ENCODE measurements around the gene CALML3.

The CALML3 gene

DNA sequence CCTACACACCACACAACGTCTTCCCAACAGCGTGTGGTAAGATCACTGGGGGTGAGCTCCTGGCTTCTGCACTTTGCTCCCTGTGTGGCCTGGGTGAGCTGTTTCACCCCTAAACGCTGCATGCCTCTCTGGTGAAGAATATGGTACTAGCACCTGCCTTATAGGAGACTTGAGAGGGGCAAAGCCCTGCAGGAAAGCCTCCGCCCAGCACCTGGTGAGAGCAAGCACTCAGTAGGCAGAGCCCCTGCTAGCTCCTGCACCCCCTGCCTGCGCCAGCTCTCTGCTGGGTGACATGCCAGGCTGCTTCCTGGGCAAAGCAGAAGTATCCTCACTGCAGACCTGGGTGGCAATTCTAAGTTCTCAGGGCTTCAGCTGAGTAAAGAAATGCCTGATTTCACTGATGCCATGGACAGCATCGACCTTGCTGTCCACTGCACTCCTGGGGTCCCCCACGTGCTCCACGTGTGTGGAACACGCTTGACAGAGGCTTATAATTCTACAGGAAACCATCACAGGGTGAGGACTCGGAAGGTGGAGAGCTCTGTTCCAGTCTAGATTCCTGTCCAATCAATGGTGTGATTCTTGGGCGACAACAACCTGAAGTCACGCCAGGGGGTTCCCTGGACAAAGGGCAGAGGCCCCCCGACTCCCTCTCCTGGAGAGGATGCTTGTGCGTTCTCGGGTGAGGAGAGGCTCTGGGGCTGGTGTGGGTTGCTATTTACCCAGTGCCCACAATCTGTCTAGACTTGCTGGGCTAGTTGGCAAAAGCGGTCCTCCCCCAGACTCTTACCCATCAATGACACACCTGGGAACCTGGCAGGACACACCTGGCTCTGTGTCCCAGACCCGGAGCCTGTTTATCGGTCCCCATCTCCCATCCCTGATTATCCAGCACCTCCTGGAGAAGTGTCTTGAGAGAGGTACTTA is 20.4 kb upstream of the CALML3 start:
- intact Hi-C loops (cut with DNase I) = no loop called here
- DNase-seq = peak in 2 of 10 donors; percentile 46 to 68

DNA sequence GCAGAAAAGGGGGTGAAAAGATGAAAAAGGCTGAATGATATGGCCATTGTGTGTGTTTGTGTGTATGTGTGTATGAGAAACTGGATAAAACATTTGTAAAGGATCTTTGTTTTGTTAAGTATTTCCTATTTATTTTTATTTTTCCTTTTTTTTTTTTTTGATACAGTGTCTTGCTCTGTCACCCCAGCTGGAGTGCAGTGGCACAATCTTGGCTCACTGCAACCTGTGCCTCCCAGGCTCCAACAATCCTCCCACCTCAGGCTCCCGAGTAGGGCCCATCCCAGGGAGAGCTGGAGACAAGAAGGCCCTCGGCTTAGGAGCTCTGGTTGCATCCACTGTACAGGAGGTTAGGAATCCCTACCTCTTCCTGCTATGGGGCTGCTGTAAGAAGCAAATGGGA is 18.5 kb upstream of the CALML3 start:
- intact Hi-C loops (cut with DNase I) = no loop called here
- DNase-seq = peak in 2 of 10 donors; percentile 25 to 71

DNA sequence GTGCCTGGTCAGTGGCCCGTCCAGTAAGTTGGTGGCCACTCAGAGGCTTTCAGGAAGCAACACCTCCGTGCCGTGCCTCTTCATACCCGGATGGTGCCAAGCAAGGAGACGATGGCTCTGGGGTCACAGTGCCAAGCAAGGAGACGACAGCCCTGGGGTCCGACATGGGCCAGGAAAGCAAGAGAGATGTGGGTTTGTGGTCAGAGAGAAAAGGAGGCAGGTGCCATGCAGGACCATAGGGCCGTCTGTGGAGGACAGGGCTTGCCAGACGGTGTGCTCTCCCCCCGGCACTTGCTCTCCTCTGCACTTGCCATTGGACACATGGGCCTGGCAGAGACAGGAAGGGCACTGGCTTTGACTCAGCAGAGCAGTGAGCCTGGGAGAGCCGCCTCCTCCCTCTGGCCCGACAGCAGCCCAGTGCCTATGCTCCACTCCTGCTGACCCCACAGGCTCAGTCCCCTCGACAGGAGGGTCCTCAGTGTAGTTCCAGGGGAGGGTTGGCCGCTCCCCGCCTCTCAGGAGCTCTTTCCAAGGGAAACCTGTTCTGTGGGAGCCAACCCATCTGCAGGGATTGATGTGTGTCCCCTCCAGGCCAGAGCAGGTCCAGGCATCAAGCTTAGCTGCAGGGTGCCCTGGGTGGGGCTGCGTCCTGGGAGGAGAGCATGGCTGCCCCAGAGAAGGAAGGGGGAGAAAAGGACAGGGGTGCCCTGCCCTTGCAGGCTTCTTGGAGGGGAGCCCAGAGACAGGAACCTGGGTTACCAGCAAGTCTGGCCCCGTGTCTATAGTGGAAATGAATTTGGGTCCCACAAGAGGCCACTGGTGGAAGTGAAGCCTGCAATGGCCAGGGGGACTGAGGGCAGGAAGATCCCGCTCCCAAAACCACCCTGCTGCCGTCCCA is 17.8 kb upstream of the CALML3 start:
- intact Hi-C loops (cut with DNase I) = no loop called here
- peak in 2 of 10 donors; percentile 61 to 77 for DNase-seq

DNA sequence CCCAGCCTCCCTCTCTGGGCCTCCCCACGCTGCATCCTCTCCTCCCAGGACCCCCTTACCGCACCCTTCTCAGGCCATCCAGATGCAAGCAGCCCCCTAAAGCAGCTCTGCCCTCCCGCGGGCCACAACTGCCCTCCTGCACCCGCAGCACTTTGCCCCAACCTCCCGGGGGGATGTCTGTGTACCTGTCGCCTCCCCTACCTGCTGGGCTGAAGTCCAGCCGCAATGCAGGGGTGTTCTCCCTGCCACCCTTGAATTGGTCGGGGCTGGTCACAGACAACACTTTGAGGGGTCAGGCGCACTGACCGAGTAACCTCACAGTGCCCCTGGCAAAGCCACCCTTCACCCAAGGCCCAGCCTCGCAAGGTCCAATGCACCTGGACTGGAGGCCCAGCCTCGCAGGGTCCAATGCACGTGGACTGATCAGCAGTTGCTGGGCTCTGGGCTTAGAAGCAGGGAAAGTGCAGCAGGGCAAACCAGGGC is 17.1 kb upstream of the CALML3 start:
- intact Hi-C loops (cut with DNase I) = no loop called here
- DNase-seq = peak in 2 of 10 donors; percentile 59 to 78

DNA sequence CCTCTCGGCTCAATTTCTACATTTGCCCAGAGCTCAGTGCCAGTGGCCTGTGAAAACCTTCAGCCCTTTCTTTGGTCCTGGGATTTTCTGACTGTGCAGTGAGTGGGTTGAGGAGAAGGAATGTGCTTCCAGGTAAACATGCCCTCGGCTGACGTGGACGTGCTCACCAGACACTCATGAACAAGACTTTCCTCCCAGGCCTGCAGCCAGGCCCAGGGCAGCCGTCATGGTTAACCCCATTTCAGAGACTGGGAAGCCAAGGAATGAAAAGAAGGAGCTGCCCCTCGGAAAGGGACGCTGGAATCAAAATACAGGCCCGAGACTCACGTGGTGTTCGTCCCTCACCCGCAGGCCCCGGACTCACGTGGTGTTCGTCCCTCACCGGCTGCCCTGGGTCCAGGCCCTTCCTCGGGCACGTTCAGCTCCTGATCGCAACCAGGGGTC is 16.6 kb upstream of the CALML3 start:
- peak in 2 of 10 donors; percentile 55 to 75 for DNase-seq
- intact Hi-C loops (cut with DNase I) = no loop called here

DNA sequence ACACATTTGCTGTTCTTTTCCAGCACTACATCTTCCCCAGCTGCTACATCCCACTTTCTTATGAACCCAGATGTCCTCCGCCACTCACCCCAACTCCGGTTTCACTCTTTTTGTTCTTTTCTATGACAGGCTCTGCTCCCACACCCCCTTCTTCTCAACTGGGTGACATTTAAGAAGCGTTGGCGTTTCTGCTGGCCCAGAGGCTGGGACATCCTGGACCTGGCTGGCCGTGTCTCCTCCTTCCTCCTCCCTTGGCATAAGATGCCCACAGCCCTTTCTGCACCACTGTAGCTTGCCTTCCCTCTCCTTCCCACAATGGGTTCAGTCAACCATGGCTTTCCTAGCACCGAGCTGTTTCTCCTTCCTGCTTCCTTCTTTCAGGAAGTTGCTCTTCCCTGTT is 16.0 kb upstream of the CALML3 start:
- peak in 2 of 10 donors; percentile 57 to 67 for DNase-seq
- intact Hi-C loops (cut with DNase I) = no loop called here

DNA sequence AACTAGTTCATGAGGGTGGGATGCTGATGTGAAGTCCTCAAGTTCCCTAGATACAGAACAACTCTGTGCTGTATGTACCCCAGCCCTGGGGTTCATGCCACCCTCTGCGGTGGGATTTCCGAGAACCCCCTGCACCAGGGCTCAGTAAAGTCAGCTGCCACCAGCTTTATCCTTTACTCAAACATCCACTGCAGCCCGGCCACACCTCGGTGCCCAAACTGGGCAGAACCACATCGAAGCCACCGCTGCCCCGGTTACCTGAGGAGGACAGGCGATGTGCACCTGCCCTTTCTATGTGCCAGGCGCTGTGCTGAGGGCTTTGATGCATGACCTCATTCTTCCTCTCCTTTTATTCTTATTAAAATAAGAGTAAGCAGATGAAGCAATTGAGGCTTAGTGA is 15.5 kb upstream of the CALML3 start:
- DNase-seq = peak in 2 of 10 donors; percentile 46 to 64
- intact Hi-C loops (cut with DNase I) = no loop called here

DNA sequence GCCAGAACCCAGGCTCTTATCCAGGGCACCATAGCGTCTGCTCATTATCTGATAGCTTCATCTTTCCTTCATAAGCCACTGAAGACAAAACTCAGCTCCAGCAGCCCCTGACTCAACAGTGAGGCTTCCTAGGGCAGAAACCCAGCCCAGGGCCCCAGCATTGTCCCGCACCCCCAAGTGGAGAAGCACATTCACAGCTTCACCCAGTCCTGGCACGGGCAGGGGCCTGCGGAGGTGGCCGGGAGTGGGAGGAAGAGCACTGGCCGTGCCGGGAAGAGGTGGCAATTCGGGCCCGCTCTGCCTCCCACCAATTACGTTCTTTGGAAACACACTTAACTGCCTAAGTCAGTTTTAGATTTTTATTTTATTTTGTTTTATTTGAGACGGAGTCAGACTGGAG is 15.1 kb upstream of the CALML3 start:
- intact Hi-C loops (cut with DNase I) = no loop called here
- peak in 2 of 10 donors; percentile 59 to 74 for DNase-seq

DNA sequence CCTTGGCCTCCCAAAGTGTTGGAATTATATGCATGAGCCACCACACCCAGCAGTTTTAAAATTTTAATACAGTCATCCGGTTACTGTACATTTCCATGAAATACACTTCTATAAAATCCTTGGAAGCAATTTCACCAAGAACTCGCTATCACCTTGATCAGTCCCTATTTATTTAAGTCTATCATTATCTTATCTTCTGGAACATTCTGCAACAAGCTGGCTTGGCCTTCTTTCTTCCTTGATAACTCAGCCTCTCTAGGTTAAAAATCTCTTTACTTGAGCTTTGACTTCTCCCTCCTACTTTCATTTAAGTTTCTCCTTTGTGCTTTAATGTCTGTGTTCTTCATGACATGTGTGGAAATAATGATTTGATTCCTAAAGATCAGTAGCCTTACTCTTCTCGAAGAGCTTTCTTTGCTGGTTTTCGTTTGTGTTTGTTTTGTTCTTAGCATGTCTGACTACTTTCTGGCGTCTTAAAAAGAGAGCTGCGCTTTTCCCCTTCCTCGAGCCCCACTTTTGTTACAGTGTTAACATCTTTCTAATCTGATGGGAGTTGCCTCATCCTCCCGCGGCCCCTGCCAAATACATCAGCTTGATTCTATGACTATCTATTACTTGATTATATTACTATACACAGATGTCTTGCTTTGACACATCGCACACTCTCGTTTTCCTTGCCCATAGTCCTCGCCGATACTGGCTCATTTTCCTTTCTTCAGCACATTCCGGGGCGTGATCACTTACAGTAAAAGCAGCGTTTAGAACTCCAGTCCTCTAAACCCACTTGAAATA is 14.3 kb upstream of the CALML3 start:
- intact Hi-C loops (cut with DNase I) = no loop called here
- DNase-seq = peak in 2 of 10 donors; percentile 2 to 12

DNA sequence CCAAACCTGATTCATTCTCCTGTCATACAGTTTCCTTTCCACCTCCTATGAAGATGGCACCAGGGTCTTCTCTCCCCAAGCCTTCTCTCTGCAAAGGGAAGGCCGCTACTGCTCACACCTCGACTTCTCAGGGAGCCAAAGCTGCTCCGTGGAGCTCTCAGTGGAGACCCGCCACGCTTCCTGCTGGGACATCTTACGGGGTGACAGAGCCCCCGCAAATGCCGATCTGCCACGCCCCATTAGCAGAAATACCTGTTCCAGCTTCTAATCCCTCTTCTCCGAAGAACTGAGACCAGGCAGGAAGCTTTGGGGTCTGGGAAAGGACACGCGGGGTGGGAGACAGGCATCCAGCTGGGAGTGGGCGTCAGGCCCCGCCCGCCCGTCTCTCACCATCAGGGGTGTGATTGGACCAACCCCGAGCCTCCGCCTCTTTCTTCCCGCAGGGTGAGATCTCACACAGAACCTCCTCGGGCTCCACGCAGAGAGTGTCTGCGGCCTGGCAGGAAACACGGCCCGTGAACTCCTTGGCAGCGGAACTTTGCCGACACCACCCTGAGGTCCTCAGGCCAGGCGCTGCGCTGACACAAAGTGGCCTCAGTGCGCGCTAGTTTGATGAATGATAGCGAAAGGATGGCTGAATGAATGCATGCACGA is 13.4 kb upstream of the CALML3 start:
- intact Hi-C loops (cut with DNase I) = no loop called here
- peak in 2 of 10 donors; percentile 75 to 80 for DNase-seq

DNA sequence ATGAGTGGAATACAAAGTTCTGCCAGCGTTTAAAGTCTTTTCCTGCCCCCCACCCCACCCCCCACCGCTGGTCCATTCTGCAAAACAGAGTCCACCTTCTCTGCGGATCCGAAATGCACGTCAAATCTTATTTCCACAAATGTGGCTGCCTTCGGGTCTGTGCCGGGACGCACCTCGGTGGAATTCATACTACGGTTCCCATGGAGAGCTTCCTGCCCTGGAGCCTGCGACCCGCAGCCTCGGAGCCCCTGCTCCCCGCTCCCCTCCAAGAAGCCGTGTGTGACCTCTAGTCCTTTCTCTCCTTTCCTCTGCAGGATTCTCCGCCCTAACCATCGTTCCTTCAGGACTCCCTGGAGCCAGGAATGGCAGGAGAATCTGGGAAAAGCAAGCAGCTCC is 12.9 kb upstream of the CALML3 start:
- peak in 2 of 10 donors; percentile 12 to 72 for DNase-seq
- intact Hi-C loops (cut with DNase I) = no loop called here

DNA sequence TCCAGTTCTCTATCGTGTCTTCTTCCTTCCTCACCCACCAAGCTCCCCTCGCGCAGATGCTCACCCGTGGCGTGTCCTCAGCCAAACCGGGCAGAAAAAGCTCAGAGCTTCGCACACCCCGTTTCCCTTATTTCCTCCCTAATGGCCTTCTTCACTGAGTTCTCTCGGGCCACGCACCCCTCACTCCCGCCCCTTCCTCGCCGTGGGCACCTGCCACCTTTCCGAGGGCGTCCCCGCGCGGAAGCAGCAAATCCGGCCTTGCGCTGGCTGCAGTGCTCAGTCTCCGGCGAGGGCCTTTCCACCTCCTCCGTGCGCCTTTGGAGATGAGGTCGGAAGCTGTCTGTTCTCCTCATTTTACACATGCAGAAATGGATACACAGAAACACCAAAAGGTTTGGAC is 12.4 kb upstream of the CALML3 start:
- peak in 2 of 10 donors; percentile 61 to 76 for DNase-seq
- intact Hi-C loops (cut with DNase I) = no loop called here

DNA sequence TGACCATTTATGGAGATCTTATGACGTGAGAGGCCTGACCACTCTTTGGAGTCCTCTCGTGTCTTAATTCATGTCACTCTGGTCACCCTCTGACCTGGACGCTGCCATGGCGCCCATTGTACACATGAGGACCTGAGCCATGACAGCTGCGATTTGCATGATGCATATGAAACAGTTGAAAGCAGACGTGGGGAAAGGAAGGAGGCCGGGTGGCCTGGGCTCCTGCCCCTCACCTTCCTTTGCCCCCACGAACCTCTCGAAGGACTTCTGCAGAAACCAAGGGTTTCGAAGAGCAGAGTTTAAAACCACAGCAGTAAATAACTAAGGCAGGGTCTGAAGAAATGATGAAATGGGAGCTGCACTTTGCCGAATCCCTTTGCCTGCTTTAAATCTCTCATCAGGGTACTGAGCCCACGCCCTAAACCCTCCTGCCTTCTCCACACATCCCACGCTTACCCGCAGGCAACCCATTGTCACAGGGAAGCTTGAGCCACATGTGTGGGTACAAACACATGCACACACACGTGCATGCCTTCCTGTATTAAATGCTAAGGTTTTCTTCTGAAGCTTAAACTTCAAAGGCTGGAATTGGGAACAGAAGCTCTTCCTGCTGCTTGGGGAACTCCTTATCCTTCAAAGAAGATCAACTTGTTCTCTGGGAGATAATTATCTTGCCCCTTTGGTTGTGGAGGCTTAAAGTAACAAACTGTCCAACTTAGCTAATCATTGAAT is 11.7 kb upstream of the CALML3 start:
- peak in 5 of 10 donors; percentile 44 to 90 (median 73) for DNase-seq
- intact Hi-C loops (cut with DNase I) = no loop called here

DNA sequence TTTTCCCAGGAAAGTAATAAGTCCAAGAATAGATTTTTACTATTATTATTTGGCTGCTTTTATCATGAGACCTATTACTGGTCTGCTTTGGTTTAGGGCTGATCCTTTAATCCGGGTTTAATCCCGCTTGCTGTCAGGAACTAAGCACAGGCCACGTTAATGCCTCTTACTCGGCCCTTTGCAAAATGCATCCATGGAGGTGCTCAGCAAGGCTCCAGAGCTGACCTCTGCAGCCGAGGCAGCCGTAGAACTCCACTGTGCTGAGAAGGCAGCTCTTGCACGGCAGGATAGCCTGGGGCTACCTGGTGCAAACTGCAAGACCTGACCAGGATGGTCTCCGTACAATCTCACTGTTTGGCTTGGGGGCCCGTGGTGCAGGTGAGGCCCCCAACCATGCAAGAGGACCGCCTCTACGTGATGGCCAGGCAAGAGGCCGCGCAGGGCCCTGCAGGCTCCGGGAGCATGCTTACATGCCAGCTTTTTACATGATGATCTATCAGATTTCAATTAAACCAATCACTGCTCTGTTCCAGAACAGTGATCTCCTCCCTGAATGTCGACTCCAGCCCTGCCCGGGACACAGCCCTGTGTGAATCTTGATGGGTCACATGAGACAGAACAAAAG is 10.4 kb upstream of the CALML3 start:
- DNase-seq = peak in 2 of 10 donors; percentile 55 to 56
- intact Hi-C loops (cut with DNase I) = no loop called here

DNA sequence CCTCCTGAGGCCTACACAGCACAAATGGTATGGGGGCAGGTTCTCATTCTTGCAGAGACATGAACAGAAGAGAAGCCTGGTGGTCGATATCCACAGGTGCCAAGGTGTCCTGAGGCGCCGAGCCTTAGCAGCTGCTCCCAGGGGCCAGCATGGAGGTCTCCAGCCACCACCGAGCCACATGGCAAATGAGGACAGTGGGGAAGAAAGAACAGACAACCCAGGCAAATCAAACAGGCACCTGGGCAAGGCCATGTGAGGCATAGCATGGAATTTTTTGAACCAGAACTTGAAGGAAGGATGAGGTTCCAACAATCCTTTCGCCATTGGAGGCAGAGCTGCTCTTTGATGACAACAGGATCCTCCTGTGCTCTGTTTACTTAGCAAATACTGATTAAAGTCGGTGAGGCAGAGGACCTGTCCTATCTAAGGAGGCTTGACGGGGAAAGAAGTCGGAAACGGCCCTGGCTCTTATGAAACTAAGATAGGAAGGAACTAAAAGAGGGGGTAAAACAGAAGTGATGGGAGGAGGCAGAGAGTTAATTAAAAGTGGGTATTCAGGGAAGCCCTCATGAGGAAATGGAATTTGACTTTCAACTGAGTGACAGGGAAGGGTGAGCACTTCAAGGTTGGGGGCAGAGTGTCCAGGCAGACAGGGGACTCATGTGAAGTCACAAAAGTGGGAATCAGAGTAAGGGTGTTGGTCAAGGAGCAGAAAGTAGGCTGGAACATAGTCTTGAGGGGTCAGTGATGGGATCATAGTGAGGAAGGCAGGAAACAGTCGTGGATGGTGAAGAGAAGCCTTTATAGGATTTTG is 8.6 kb upstream of the CALML3 start:
- intact Hi-C loops (cut with DNase I) = no loop called here
- peak in 1 of 10 donors; percentile 57 for DNase-seq

DNA sequence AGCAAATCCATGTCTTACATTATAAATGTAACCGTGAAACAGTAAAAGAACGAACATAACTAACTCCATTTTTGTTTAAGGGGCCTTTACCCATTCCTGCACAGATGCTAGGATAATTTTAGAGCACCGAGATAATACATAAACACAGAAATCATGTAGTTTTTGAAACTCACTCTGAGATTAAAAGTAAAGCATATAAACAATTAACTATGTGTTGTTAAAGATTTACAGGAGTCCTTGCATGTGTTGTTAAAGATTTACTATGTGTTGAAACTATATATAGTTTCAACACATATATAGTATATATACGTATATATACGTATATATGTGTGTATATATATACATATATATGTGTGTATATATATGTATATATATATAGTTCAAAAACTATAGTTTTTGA is 7.2 kb upstream of the CALML3 start:
- DNase-seq = no peak
- intact Hi-C loops (cut with DNase I) = no loop called here

DNA sequence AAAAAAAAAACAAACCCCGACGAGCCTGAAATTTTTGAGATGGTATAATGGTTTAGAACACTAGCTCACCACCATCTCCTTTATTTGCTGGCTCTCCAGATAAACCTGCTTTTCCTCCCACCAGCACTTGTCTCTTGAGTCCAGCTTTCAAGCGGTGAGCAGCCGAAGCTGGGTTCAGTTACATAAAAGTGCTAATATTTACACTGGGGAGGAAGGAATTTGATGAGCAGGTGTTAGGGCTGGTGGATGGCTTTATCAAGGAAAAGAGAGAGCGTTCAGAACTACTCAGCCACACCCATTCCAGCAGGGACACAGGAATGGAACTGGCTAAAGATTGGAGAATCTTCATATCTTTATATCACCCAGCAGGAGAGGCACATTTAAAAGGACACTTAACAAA is 6.6 kb upstream of the CALML3 start:
- no peak for DNase-seq
- intact Hi-C loops (cut with DNase I) = no loop called here

DNA sequence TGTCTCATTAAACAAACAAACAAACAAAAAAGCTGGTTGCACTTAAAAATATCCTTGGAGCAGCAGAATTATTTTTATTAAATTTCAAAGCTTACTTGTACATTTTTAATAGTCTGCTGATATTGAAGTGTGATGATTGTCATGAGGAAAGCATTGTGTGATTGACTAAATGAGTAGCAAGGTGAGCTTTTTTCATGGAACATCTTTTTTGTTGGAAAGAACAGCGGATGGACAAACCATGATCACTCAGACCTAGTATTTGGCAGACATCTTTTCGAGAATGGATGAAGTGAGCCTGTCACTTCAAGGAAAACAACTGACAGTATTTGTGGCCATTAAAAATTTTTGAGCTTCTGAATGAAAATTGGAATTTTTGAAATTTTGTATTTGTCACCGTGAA is 5.7 kb upstream of the CALML3 start:
- no peak for DNase-seq
- intact Hi-C loops (cut with DNase I) = loop anchor here (1.0 kb wide), 1 partner anchor 35 kb away; no protein-coding TSS in a partner anchor

All from posterior cingulate gyrus (tissue), 11 donors.